HepG2 (cell line): Measurements from ENCODE around the gene CMTM1. TPM values are rescaled to one million over a fixed set of nuclear protein-coding genes. Genes with fewer than 3 reads are reported as not detected.

Experiments
- BORCS8-MEF2B ChIP-seq: sonication (generic); formaldehyde crosslinking; IDR thresholded peaks from 2 replicates; pipeline ENCODE4 v1.8.0; 2022; ENCODE audit warnings: mild to moderate bottlenecking, missing genetic modification reagents
- FOXA1 ChIP-seq, 2 experiments: fragments of 450-650 bp in 1 of 2; sonication (generic) in 1 of 2; formaldehyde crosslinking in 1 of 2; IDR thresholded peaks; 2 replicates each; pipeline versions ENCODE4 v1.4.0 to v1.6.1; 2016 to 2020; ENCODE audit warnings: missing genetic modification reagents in 1 of 2
- HIVEP1 ChIP-seq: sonication (generic); formaldehyde crosslinking; IDR thresholded peaks from 2 replicates; pipeline ENCODE4 v1.4.0; 2020; ENCODE audit warnings: mild to moderate bottlenecking, missing genetic modification reagents
- JUN ChIP-seq: sonication (generic); formaldehyde crosslinking; IDR thresholded peaks from 2 replicates; pipeline ENCODE4 v1.4.0; 2020; ENCODE audit warnings: mild to moderate bottlenecking, missing genetic modification reagents
- KLF13 ChIP-seq: sonication (generic); formaldehyde crosslinking; IDR thresholded peaks from 2 replicates; pipeline ENCODE4 v1.4.0; 2020; ENCODE audit warnings: mild to moderate bottlenecking, missing genetic modification reagents
- MZF1 ChIP-seq: sonication (generic); formaldehyde crosslinking; IDR thresholded peaks from 2 replicates; pipeline ENCODE4 v1.8.1; 2023; ENCODE audit warnings: mild to moderate bottlenecking, missing genetic modification reagents, borderline replicate concordance
- NONO ChIP-seq, 2 experiments: fragments of 450-650 bp in 1 of 2; sonication (generic) in 1 of 2; formaldehyde crosslinking in 1 of 2; IDR thresholded peaks in 1 of 2; conservative IDR thresholded peaks in 1 of 2; 2 replicates each; pipeline versions ENCODE4 v1.6.1 to v1.8.0; 2017 to 2022; ENCODE audit warnings: mild to moderate bottlenecking in 1 of 2, missing genetic modification reagents in 1 of 2, moderate library complexity in 1 of 2
- NRL ChIP-seq: sonication (generic); formaldehyde crosslinking; IDR thresholded peaks from 2 replicates; pipeline ENCODE4 v1.5.0; 2020; ENCODE audit warnings: missing genetic modification reagents, mild to moderate bottlenecking, moderate library complexity, borderline replicate concordance
- PLRG1 ChIP-seq: fragments of 450-650 bp; conservative IDR thresholded peaks from 2 replicates; pipeline ENCODE4 v1.6.1; 2016
- PRMT3 ChIP-seq: sonication (generic); formaldehyde crosslinking; IDR thresholded peaks from 2 replicates; pipeline ENCODE4 v1.8.1; 2022; ENCODE audit warnings: low read depth, mild to moderate bottlenecking, moderate library complexity, missing genetic modification reagents, borderline replicate concordance
- SP140L ChIP-seq: sonication (generic); formaldehyde crosslinking; IDR thresholded peaks from 2 replicates; pipeline ENCODE4 v1.4.0; 2020; ENCODE audit warnings: missing genetic modification reagents, borderline replicate concordance
- TBX3 ChIP-seq: fragments of 450-650 bp; IDR thresholded peaks from 2 replicates; pipeline ENCODE4 v1.6.1; 2017; ENCODE audit warnings: antibody characterized with exemption, mild to moderate bottlenecking, inconsistent platforms, borderline replicate concordance
- U2AF2 ChIP-seq: fragments of 200-400 bp; formaldehyde crosslinking; IDR thresholded peaks from 2 replicates; pipeline ENCODE4 v1.6.1; 2017; ENCODE audit warnings: low read depth, mild to moderate bottlenecking, low read length
- ZNF205 ChIP-seq: IDR thresholded peaks from 2 replicates; pipeline ENCODE4 v1.6.1; 2018; ENCODE audit warnings: missing biosample characterization, missing genetic modification reagents
- ZNF256 ChIP-seq: sonication (generic); formaldehyde crosslinking; conservative IDR thresholded peaks from 2 replicates; pipeline ENCODE4 v1.4.0; 2020; ENCODE audit warnings: missing genetic modification reagents
- ZNF326 ChIP-seq: sonication (generic); formaldehyde crosslinking; IDR thresholded peaks from 2 replicates; pipeline ENCODE4 v1.4.0; 2020; ENCODE audit warnings: missing genetic modification reagents, borderline replicate concordance
- ZNF484 ChIP-seq: sonication (generic); formaldehyde crosslinking; IDR thresholded peaks from 2 replicates; pipeline ENCODE4 v1.5.1; 2020; ENCODE audit warnings: mild to moderate bottlenecking, low read depth, missing genetic modification reagents, borderline replicate concordance
- ZNF605 ChIP-seq: sonication (generic); formaldehyde crosslinking; IDR thresholded peaks from 2 replicates; pipeline ENCODE4 v1.8.0; 2022; ENCODE audit warnings: mild to moderate bottlenecking, missing genetic modification reagents
- ZNF629 ChIP-seq: sonication (generic); formaldehyde crosslinking; conservative IDR thresholded peaks from 2 replicates; pipeline ENCODE4 v1.5.0; 2020; ENCODE audit warnings: missing genetic modification reagents
- ZNF879 ChIP-seq: sonication (generic); formaldehyde crosslinking; IDR thresholded peaks from 2 replicates; pipeline ENCODE4 v1.8.1; 2023; ENCODE audit warnings: missing genetic modification reagents
- polyA plus RNA-seq, 8 experiments: library from polyadenylated mRNA; depleted of rRNA in 3 of 8; stranded (reverse) in 7 of 8; unstranded in 1 of 8; fragments of >200 nt; fragmentation: Illumina TruSeq in 4 of 8; extraction: Trizol in 4 of 8; gene quantifications; 2 replicates each; pipeline versions ENCODE4 v1.2.1 to v1.2.3, GENCODE V29; 2011 to 2016; ENCODE audit warnings: low read depth in 4 of 8, missing spikeins in 1 of 8, mixed read lengths in 1 of 8; ENCODE audit not compliant: insufficient read depth in 1 of 8
- total RNA-seq, 5 experiments: library from RNA; depleted of rRNA; stranded (reverse); fragments of >200 nt; fragmentation: Illumina TruSeq; extraction: Trizol; gene quantifications; 2 replicates each; pipeline ENCODE4 v1.2.3, GENCODE V29; 2016; ENCODE audit warnings: low read depth in 1 of 5
- TF ChIP-seq, protein P1 (sequence below): sonication (generic); formaldehyde crosslinking; conservative IDR thresholded peaks from 2 replicates; pipeline ENCODE4 v1.8.0; 2022; ENCODE audit warnings: low read depth, missing genetic modification reagents
- TF ChIP-seq, protein P2 (sequence below): sonication (generic); formaldehyde crosslinking; IDR thresholded peaks from 2 replicates; pipeline ENCODE4 v1.4.0; 2020; ENCODE audit warnings: missing genetic modification reagents, borderline replicate concordance
- TF ChIP-seq, protein P3 (sequence below): sonication (generic); formaldehyde crosslinking; IDR thresholded peaks from 2 replicates; pipeline ENCODE4 v1.4.0; 2020; ENCODE audit warnings: missing genetic modification reagents

Gene CMTM1
- total and polyA plus RNA-seq, 2 of the 13 experiments (the other 11 are each of a cell fraction or from before 2014, with no cell fraction given): 1.7 to 2.9 TPM

DNA sequence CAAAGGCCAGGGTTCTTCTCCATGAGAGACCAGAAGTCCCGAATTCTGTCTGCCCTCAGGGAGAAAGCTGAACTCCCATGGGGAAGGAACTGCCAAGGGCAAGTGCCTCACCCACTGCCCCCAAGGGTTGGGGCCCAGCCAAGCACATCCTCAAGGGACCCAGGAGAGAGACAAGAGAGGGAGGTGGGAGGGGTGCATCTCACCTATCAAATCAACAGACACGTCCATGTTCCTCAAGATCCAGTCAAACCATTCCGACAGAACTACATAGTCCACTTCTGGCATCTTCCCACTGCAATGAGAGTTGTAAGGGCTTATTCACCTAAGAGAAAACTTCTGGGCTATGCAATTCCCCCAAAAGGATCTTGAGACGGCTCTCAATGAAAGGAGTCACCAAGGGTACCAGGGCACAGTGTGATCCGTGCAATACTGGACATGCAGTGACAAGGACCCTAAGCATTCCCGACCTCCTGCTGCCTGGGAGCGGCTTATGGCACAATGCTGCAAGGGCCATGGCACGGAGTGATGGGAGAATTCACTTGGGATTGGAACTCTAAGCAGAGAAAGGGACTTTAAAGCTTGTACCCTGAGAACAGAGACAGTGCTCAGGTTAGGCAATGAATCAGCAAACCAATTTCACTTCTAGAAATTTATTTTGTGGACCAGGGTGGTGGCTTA, 48.5 kb upstream of the CMTM1 start (continued):
- TF ChIP-seq ZNF879: 0 out of 2 replicates have a peak, but pooled peaks have one; percentile 62
- TF ChIP-seq SP140L (CRISPR knock-in tag): no peak
- no peak for TF ChIP-seq ZNF326 (CRISPR knock-in tag)
- TF ChIP-seq, protein P1, sequence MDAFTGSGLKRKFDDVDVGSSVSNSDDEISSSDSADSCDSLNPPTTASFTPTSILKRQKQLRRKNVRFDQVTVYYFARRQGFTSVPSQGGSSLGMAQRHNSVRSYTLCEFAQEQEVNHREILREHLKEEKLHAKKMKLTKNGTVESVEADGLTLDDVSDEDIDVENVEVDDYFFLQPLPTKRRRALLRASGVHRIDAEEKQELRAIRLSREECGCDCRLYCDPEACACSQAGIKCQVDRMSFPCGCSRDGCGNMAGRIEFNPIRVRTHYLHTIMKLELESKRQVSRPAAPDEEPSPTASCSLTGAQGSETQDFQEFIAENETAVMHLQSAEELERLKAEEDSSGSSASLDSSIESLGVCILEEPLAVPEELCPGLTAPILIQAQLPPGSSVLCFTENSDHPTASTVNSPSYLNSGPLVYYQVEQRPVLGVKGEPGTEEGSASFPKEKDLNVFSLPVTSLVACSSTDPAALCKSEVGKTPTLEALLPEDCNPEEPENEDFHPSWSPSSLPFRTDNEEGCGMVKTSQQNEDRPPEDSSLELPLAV (CRISPR knock-in tag): no peak
- TF ChIP-seq FOXA1 (IDR thresholded peaks at IDR 0.05): no peak
- TF ChIP-seq FOXA1 (CRISPR knock-in tag; IDR thresholded peaks at IDR 0.05): no peak
- no peak for TF ChIP-seq ZNF205 (CRISPR knock-in tag)
- TF ChIP-seq NRL (CRISPR knock-in tag): 0 out of 2 replicates have a peak, but pooled peaks have one; percentile 53
- TF ChIP-seq PRMT3: no peak
- no peak for TF ChIP-seq ZNF484 (CRISPR knock-in tag)
- TF ChIP-seq KLF13 (CRISPR knock-in tag): no peak
- no peak for TF ChIP-seq PLRG1
- TF ChIP-seq BORCS8-MEF2B (CRISPR knock-in tag): no peak
- TF ChIP-seq, protein P2, sequence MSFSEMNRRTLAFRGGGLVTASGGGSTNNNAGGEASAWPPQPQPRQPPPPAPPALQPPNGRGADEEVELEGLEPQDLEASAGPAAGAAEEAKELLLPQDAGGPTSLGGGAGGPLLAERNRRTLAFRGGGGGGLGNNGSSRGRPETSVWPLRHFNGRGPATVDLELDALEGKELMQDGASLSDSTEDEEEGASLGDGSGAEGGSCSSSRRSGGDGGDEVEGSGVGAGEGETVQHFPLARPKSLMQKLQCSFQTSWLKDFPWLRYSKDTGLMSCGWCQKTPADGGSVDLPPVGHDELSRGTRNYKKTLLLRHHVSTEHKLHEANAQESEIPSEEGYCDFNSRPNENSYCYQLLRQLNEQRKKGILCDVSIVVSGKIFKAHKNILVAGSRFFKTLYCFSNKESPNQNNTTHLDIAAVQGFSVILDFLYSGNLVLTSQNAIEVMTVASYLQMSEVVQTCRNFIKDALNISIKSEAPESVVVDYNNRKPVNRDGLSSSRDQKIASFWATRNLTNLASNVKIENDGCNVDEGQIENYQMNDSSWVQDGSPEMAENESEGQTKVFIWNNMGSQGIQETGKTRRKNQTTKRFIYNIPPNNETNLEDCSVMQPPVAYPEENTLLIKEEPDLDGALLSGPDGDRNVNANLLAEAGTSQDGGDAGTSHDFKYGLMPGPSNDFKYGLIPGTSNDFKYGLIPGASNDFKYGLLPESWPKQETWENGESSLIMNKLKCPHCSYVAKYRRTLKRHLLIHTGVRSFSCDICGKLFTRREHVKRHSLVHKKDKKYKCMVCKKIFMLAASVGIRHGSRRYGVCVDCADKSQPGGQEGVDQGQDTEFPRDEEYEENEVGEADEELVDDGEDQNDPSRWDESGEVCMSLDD: no peak
- TF ChIP-seq ZNF605 (CRISPR knock-in tag): peak; percentile 1; the same call in 1 of the 2 replicates
- no peak for TF ChIP-seq MZF1 (CRISPR knock-in tag)
- TF ChIP-seq HIVEP1 (CRISPR knock-in tag): peak; percentile 35; the same call in 1 of the 2 replicates
- no peak for TF ChIP-seq ZNF629 (CRISPR knock-in tag)
- TF ChIP-seq ZNF256: no peak
- TF ChIP-seq TBX3: no peak
- TF ChIP-seq U2AF2: no peak
- no peak for TF ChIP-seq NONO (IDR thresholded peaks at IDR 0.05)
- 0 out of 2 replicates have a peak, but pooled peaks have one; percentile 0 for TF ChIP-seq NONO (CRISPR knock-in tag; conservative IDR thresholded peaks at IDR 0.05)
- TF ChIP-seq JUN (CRISPR knock-in tag): 0 out of 2 replicates have a peak, but pooled peaks have one; percentile 50
- TF ChIP-seq, protein P3, sequence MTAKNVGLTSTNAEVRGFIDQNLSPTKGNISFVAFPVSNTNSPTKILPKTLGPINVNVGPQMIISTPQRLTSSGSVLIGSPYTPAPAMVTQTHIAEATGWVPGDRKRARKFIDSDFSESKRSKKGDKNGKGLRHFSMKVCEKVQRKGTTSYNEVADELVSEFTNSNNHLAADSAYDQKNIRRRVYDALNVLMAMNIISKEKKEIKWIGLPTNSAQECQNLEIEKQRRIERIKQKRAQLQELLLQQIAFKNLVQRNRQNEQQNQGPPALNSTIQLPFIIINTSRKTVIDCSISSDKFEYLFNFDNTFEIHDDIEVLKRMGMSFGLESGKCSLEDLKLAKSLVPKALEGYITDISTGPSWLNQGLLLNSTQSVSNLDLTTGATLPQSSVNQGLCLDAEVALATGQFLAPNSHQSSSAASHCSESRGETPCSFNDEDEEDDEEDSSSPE: no peak
